ENCODE measurements around the gene AP2B1.
"Not testable (repeated sequence)": the region's sequence is repeated elsewhere in the genome, so short reads cannot be mapped to it uniquely, and the experiment has no call there.

Gene AP2B1

DNA sequence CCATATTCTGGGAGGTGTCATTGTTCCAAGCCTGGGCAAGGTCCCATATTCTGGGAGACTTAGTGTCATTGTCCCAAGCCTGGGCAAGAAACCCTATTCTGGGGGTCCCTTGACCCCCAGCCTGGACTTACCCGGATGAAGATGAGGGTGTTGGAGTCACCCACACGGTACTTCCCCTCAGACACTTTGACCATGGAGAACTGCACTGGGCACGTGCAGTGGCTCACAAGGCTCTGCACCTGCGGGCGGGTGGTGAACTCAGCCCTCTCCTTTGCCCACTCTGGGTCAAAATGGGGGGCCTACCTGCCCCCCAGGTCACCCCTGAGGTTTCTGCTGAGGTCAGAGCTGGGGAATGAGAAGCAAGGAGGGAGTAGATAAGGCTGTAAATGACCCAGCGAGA is 161.9 kb downstream of the AP2B1 start:
- DNase-seq (ENCODE audit: low read depth in 2 of 2), result no peak

DNA sequence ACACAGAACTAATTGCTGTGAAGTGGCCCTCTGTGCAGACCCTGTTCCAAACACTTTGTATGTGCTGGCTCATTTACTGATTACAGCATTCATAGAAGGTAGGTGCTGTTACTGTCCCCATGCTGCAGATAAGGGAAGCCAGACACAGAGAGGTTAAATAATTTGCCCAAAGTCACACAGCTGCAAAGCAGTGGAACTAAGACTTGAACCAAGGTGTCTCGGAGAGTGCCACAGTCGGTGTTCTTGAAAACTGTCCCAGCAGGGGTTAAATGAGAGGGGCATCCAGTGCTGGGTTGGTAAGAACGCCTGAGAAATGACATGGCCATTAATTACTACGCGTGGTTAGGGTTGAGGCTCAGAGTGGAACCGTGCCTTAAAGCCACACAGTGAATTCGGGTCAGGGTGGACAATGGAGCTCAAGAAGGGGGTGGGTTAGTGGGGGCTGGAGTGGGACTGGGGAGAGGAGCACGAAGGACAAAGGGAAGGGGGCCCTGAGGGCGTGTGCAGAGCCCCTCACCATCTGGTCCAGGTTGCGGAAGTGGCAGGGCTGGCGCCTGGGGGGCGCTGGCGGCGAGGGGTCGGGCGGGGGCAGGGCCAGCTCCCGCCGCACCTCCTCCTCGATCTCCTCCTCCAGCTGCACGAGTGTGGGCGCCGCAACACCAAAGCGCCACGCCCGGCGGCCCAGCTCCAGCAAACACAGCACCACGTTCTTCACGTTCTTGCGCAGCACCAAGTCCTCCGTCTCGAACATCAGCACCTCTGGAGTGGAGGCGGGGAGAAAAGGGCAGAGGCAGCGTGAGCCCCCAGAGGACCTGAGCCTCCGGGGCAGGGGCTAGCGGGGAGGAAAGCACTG is 162.7 kb downstream of the AP2B1 start:
- no peak for DNase-seq (ENCODE audit: low read depth in 2 of 2)

DNA sequence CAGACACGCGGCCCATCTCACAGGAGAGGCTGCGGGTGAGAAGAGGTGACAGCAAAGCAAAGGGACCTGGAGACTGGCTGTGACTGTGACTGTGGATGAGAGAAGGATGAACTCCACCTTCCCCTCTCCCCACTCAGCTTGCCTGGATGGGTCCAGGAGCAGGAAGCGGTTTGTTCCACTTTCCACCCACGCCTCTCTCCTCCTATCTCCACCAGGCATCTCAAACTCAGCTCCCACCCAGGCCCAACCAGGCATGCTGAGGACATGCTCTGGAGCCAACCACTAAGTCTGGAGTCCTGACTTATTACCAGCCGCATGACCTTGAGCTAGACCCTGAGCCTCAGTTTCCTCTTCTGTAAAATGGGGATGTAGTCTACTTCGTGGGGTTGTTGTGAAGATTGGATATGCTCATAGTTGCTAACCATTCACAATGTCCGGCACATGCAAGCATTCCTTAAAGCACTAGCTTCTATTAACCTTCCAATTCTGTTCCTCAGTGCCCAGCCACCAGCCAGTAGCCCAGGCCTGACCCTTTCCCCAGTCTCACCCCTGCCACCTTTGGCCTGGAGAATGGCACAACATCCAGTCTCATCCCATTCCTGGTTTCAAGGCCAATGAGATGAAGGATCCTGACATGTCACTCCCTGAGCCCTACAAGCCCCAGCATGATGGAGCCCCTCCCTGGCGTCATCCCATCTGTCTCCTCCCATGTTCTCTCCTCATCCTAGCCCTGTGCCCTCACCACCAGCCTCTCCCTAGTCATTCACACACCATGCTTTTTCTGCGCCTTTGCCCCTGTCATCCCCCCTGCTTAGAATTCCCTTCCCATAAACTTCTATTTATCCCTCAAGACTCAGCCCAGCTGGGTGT is 163.6 kb downstream of the AP2B1 start:
- no peak for DNase-seq (ENCODE audit: low read depth in 2 of 2)

DNA sequence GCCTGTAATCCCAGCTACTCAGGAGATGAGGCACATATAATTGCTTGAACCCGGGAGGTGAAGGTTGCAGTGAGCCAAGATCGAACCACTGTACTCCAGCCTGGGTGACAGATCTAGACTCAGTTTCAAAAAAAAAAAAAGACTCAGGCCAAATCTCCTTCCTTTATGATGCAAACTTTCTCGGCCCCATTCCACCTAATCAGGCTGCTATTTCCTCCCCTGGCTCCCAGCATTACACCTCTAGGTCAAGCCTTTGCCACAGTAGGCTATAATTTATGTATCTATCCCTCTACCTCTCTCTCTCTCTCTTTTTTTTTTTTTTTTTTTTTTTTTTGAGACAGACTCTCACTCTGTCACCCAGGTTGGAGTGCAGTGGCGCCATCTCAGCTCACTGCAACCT is 164.4 kb downstream of the AP2B1 start:
- DNase-seq (ENCODE audit: low read depth in 2 of 2), result not testable (repeated sequence)

DNA sequence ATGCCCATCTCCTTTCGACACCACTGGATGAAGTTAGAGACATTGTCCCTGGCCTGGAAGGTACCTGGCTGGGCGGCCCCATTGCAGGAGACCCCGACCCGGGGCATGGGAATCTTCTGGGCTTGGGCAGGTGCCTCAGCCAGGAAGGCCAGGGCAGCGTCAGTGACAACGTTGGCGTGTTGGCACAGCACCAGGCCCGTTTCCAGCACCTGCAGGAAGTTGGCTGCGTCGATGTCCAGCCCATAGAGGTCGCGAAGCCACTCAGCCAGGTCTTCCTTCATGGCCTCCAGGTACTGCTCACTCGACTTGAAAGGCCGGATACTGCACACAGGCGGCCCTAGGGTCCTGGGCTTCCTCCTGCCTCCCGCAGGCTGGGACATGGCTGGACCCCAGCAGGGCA is 165.3 kb downstream of the AP2B1 start:
- no peak for DNase-seq (ENCODE audit: low read depth in 2 of 2)

DNA sequence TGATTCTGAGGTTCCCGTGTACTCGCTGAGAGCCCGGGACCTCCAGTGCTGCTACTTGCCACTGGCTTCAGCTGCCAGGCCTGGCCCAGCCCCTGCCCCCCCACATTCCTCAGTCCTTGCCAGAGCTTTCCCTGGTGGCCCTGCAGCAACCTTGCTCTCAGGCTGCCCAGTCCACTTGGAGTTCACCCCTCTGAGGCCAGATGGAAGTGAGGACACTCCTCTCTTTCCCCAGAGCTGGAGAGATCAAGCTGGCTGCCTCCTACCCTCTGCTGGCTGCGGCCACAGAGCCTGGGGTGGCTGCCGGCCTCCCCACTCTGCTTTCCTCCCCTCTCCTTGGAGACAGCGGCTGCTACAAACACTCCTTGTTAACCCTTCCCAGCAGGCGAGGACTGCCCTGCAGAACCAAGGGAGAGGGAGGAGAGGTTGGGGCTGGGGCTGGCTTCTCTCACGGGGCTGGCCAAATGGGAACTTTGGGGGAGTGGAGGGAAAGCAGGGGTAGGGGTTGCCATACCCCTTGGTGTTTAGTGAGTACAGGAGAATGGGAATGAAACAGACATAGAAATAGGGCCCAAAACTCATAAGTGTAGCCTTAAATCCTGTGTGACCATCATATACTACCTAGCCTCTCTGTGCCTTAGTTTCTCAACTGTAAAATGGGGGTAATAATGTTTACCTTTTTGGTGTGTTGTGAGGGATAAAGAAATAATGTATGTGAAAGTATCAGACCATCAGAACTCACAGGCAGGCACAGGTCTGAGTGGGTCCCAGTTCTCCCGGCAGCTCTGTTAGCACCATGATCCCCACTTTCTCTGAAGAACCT is 166.0 kb downstream of the AP2B1 start, which contains the start of gene GAS2L2:
Gene GAS2L2 (minus strand): TSS at position 295 of the 820 bp plus-strand sequence. CDS start 389 bp downstream, outside the sequence.
- DNase-seq (ENCODE audit: low read depth in 2 of 2), result no peak

DNA sequence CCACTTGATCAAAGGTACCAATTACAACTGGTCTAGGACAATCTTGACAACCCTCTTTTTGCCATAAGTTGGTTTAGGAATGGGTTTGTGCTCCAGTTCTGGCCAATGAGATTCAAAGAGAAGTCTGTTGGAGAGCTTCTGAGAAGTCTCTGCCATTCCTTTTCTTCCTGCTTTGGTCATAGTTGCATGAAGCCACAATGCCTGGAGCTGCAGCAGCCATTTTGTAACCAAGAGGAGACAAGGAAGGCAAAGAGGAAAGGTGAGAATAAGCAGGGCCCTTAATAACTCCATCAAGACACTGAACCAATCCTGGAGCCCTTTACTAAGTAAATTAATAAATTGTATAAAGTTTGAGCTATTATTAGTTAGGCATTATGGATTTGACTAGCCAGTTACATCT is 170.1 kb downstream of the AP2B1 start:
- no peak for DNase-seq (ENCODE audit: low read depth in 2 of 2)

GRCh38 chr17:35760587-35760986 is 173.5 kb downstream of the AP2B1 start, which contains the start of gene C17orf50:
TSS of gene C17orf50 (plus strand) at chr17:35760887. CDS start at chr17:35760942, 55 bp downstream.
- no peak for DNase-seq (ENCODE audit: low read depth in 2 of 2)

- no peak for DNase-seq (ENCODE audit: low read depth in 2 of 2)
Observed at GRCh38 chr17:35761601-35762000, 174.5 kb downstream of the AP2B1 start.

DNA sequence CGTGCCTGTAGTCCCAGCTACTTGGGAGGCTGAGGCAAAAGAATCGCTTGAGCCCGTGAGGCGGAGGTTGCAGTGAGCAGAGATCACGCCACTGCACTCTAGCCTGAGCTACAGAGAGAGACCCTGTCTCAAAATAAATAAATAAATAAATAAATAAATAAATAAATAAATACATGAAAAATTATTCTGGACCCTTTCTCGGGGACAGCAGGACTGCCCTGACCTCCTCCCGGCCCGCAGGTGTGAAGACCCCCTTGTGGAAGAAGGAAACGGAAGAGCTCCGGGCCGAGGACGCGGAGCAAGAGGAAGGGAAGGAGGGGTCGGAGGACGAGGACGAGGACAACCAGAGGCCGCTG is 176.6 kb downstream of the AP2B1 start:
- DNase-seq (ENCODE audit: low read depth in 2 of 2), result no peak

GRCh38 chr17:35764123-35764991 is 177.2 kb downstream of the AP2B1 start:
- DNase-seq (ENCODE audit: low read depth in 2 of 2), result peak; percentile 69 to 76

DNA sequence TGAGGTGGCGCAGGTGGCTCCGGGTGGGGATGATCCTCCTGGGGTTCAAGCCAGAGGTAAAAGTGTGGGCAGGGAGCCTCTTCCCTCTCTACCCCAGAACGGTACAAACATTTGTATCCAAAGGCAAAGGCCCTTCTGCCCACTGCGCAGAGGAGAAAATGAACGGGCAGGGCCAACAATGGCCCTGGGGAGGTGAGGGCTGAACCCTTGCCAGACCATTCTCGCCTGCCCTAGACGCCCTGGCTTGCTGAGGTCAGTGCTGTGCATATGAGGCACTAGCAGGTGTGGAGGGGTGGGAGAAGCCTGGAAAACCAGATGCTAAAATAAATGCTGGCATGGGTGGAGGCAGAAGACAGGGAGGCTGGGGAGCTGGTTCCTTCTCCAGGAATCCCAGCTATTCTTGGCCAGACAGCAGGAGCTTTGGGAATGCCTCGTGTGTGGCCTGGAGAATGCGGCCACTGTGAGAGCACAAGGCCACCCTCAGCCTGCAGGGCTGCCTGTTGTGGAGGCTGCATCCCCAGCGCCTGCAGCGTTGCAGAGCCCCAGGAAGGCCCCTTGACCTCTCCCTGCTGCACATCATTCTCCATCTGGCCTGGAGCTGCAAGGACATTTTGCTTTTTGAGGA is 178.1 kb downstream of the AP2B1 start:
- no peak for DNase-seq (ENCODE audit: low read depth in 2 of 2)

DNA sequence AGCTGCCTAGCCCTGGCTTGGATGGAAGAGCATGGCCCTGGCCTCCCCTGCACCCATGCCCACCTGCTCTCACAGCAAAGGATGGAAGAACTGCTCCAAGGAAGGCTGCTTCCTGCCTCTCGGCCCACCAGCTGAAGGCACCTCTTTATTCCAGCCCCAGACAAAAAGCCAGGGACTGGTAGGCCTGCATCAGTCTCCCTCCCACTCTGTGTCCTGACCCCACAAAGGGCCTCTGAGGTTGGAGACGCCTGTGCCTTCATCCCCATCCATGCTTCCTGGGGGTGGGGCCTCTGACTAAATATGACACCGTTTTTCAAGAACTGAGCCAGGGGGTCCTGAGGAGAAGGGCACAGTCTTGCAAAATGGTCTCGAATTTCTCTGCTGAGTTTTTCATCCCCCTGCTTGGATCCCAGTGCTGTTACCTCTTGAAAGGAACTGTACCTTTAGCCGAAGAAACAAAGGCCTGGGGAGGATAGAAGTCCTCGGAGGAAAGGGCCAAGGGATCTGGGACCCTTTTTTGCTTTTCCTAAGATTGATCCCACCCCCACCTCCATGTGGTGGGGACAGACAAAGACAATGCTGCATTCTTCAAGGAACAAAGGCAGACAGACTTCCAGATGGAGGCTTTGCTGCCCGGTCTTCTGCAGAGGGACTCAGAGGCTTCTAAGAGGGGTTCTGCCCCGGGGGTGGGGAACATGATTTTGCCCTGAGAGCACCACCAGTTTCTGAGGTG is 178.8 kb downstream of the AP2B1 start:
- no peak for DNase-seq (ENCODE audit: low read depth in 2 of 2)

- DNase-seq (ENCODE audit: low read depth in 2 of 2), result no peak
Observed at GRCh38 chr17:35766489-35766877, 179.4 kb downstream of the AP2B1 start.

DNA sequence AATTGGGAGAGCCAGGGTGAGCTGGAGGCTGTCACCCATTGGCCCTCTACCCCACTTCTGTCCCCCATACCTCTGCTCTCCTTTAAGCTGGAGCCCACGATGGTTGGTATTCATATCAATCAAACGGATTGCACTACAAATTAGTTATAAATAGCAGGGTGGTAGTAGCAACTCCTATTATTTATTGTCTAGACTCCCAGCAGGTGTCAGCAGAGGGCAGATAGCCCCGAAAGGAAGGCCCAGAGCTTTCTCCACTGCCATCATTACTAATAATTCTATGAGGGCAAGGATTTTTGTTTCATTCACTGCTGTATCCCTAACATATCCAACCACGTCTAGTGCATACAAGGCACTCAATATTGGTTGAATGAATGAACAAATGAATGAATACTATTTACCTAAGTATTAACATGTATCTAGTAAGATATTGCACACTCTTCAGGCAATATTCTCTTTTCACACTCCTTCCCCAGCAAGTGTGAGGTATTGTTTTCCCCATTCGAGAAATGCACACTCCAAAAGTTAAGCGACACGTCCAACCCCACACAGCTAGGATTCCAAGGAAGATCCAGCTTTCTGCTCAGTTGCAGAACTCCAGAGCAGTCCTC is 179.9 kb downstream of the AP2B1 start:
- DNase-seq (ENCODE audit: low read depth in 2 of 2), result no peak

DNA sequence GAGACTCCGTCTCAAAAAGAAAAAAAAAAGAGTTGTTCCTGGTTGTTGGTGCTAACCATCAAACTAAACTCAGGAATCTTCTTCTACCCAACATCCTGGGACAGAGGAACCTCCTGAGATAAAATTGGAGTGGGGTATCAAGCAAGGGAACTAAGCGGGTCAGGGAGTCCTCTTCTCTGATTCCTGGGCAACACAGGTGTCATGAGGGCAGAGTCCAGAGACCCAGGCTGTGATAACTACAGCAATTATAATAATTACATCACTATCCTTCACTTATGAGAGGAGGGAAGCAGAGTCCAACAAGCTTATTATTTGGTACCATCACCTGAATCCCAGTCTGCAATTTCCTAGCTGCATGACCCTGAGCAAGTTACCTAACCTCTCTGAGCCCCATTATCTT is 181.7 kb downstream of the AP2B1 start:
- DNase-seq (ENCODE audit: low read depth in 2 of 2), result no peak

- DNase-seq (ENCODE audit: low read depth in 2 of 2), result no peak
Observed at GRCh38 chr17:35769895-35770486, 182.9 kb downstream of the AP2B1 start.

DNA sequence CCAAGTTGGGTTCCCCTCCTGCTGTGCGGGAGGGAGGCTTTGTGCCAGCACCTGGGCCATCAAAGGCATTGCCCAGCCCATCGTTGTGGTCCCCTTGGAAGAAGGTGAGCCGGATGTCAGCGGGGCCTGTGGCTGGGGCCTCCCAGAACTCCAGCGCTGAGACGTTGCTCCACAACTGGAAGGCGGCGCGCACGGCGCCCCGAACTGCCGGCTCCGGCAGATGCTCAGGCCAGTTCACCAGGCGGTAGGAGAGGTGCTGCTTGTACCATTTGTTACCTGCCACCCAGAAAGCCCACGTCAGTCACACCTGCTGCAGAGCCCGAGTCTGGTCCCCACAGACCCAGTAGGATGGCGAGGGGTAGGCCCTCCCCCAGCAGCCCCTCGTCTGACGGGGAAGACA is 186.0 kb downstream of the AP2B1 start:
- no peak for DNase-seq (ENCODE audit: low read depth in 2 of 2)
